Fibroblast of mammary gland (primary cell): Measurements from ENCODE around the gene B4GALT5.

Source experiments
- DNase-seq: peaks from one replicate; pipeline ENCODE4 v3.0.0-alpha.2; 2010; ENCODE audit warnings: low read depth
- H3K4me3 ChIP-seq: 2 replicates; pipeline ENCODE4 v1.5.1; 2011; ENCODE audit warnings: low read depth, mild to moderate bottlenecking, low read length, moderate library complexity; ENCODE audit not compliant: control insufficient read depth
- CTCF ChIP-seq: conservative IDR thresholded peaks from 2 replicates; pipeline ENCODE4 v1.5.1; 2011; ENCODE audit warnings: low read depth, low read length, inconsistent platforms; ENCODE audit not compliant: control insufficient read depth, insufficient read depth

B4GALT5 gene

GRCh38 chr20:49700411-49701185, 13.1 kb downstream of the B4GALT5 start:
- DNase-seq, result peak; percentile 80
- no peak overlapping the region for H3K4me3 ChIP-seq
- no peak for TF ChIP-seq CTCF

GRCh38 chr20:49699200-49699992, 14.3 kb downstream of the B4GALT5 start:
- no peak overlapping the region for H3K4me3 ChIP-seq
- DNase-seq, result peak; percentile 68
- no peak for TF ChIP-seq CTCF

GRCh38 chr20:49698477-49698876, 15.2 kb downstream of the B4GALT5 start:
- no peak for DNase-seq
- no peak for TF ChIP-seq CTCF
- no peak overlapping the region for H3K4me3 ChIP-seq

- H3K4me3 ChIP-seq, result no peak overlapping the region
- no peak for DNase-seq
- TF ChIP-seq CTCF, result no peak
These were observed 16.6 kb downstream of the B4GALT5 start for GRCh38 chr20:49697071-49697470.

- DNase-seq, result no peak
- no peak for TF ChIP-seq CTCF
- H3K4me3 ChIP-seq, result no peak overlapping the region
These were observed 17.1 kb downstream of the B4GALT5 start for GRCh38 chr20:49696594-49696993.

GRCh38 chr20:49695830-49696229, 17.8 kb downstream of the B4GALT5 start:
- H3K4me3 ChIP-seq, result no peak overlapping the region
- no peak for TF ChIP-seq CTCF
- no peak for DNase-seq
